H1 (cell line): ENCODE results near the gene DUSP9.

Experiments used
- JUND ChIP-seq: IDR thresholded peaks from 2 replicates; pipeline ENCODE4 v1.6.1; 2011; ENCODE audit warnings: mild to moderate bottlenecking, improper control_type of control experiment, low read length
- PHF8 ChIP-seq: fragments of 200-600 bp; sonication (generic); conservative IDR thresholded peaks from 2 replicates; pipeline ENCODE4 v1.7.1; 2012; ENCODE audit warnings: low read depth, mild to moderate bottlenecking, inconsistent platforms, low read length, moderate library complexity
- POLR2A ChIP-seq, 2 experiments: IDR thresholded peaks; 1 replicate in 1 of 2; 2 replicates in 1 of 2; pipeline ENCODE4 v1.6.1; 2011; ENCODE audit warnings: low read depth in 2 of 2, low read length in 2 of 2, mild to moderate bottlenecking in 2 of 2; ENCODE audit errors: control extremely low read depth in 1 of 2
- RFX5 ChIP-seq: IDR thresholded peaks from 2 replicates; pipeline ENCODE4 v1.6.1; 2011; ENCODE audit warnings: low read depth, low read length, improper control_type of control experiment, borderline replicate concordance
- TF ChIP-seq, protein P1 (sequence below), 3 experiments: IDR thresholded peaks; 1 replicate in 2 of 3; 2 replicates in 1 of 3; pipeline versions ENCODE4 v1.5.1 to v1.6.1; 2011; ENCODE audit warnings: low read length in 3 of 3, mild to moderate bottlenecking in 3 of 3, inconsistent platforms in 2 of 3, low read depth in 1 of 3, moderate library complexity in 1 of 3; ENCODE audit not compliant: insufficient read depth in 1 of 3; ENCODE audit errors: control extremely low read depth in 1 of 3

DNA sequence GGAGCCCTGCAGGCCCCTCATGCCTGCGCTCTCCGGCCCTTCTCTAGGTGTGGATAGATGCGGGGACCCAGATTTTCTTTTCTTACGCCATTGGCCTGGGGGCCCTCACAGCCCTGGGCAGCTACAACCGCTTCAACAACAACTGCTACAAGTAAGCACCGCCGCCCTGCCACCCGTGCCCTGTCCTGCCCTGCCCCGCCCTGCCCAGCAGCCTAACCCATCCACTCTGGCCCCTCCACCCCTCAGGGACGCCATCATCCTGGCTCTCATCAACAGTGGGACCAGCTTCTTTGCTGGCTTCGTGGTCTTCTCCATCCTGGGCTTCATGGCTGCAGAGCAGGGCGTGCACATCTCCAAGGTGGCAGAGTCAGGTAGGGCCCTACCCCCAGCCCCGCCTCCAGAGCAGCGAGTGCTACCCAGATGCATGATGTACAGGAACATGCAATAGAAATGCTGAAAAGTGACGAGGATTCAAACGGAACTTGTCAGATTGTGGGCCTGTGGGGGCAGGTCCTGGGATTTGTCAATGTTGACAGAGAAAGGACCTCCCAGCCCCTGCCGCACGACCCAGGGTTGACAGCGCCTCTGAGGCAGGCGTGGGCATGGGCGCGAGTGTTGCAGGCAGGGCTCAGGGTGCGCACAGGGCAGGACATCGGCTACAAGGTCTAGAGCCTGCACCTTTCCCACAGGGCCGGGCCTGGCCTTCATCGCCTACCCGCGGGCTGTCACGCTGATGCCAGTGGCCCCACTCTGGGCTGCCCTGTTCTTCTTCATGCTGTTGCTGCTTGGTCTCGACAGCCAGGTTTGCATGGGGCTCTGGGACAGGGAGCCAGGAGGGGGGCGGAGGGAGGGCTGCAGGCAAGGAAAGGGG, 46.4 kb downstream of the DUSP9 start:
- no peak for TF ChIP-seq POLR2A (IDR thresholded peaks at IDR 0.05; ENCODE audit: control extremely low read depth in 1 of 2, low read depth in 2 of 2, low read length in 2 of 2)
- TF ChIP-seq PHF8 = no peak
- TF ChIP-seq, protein P1, sequence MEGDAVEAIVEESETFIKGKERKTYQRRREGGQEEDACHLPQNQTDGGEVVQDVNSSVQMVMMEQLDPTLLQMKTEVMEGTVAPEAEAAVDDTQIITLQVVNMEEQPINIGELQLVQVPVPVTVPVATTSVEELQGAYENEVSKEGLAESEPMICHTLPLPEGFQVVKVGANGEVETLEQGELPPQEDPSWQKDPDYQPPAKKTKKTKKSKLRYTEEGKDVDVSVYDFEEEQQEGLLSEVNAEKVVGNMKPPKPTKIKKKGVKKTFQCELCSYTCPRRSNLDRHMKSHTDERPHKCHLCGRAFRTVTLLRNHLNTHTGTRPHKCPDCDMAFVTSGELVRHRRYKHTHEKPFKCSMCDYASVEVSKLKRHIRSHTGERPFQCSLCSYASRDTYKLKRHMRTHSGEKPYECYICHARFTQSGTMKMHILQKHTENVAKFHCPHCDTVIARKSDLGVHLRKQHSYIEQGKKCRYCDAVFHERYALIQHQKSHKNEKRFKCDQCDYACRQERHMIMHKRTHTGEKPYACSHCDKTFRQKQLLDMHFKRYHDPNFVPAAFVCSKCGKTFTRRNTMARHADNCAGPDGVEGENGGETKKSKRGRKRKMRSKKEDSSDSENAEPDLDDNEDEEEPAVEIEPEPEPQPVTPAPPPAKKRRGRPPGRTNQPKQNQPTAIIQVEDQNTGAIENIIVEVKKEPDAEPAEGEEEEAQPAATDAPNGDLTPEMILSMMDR (IDR thresholded peaks at IDR 0.05; ENCODE audit: control extremely low read depth in 1 of 3, insufficient read depth in 1 of 3, low read depth in 1 of 3, low read length in 3 of 3) = no peak
- TF ChIP-seq JUND = no peak
- no peak for TF ChIP-seq RFX5
